ENCODE measurements around the gene TAS2R14. TPM values are rescaled to one million over a fixed set of nuclear protein-coding genes. Genes with fewer than 3 reads are reported as not detected.

TAS2R14 gene
- total and polyA plus RNA-seq, 2 of the 8 experiments (the other 6 are each of a cell fraction or from before 2014, with no cell fraction given), result 0.80 to 1.1 TPM

GRCh38 chr12:10941369-10941768 lies 2.3 kb upstream of the TAS2R14 start:
- FAIRE-seq (no peak), DNase-seq (ENCODE audit: low read depth in 1 of 2, low spot score in 2 of 2) (no peak)
- H2BK120ac ChIP-seq (replicated peaks; ENCODE audit: low read depth, low read length), result no peak overlapping the region
- H3K4me1 ChIP-seq (replicated peaks in 1 of 4; ENCODE audit: control insufficient read depth in 3 of 4, insufficient read depth in 4 of 4, low read length in 3 of 4), result peaks cover 0 to 5% (median 0%) of the 10 kb centered on the region in 4 experiments; a peak in 3 of 7 replicates
- H2AK5ac ChIP-seq (ENCODE audit: low read depth, low read length), result no peak overlapping the region
- no peaks in the 10 kb centered on the region; the same call in 1 of the 2 replicates for H3K79me1 ChIP-seq (ENCODE audit: low read depth, low read length)
- H2BK20ac ChIP-seq (ENCODE audit: low read length), result no peak overlapping the region
- no peak overlapping the region for H3K27ac ChIP-seq (ENCODE audit: low read depth, low read length)
- H4K5ac ChIP-seq (ENCODE audit: insufficient read length, low read depth, low read length), result no peak overlapping the region
- H4K20me1 ChIP-seq (replicated peaks in 1 of 2; ENCODE audit: control insufficient read depth in 1 of 2, insufficient read depth in 2 of 2, low read length in 2 of 2), result no peaks in the 10 kb centered on the region
- H2BK5ac ChIP-seq (ENCODE audit: low read depth, low read length), result no peak overlapping the region
- no peaks in the 10 kb centered on the region; a peak in 1 of 8 replicates for H3K36me3 ChIP-seq (ENCODE audit: control insufficient read depth in 2 of 4, insufficient read depth in 4 of 4, low read length in 3 of 4)
- H3K23ac ChIP-seq (ENCODE audit: insufficient read length), result no peak overlapping the region
- no peaks in the 10 kb centered on the region for H3K27me3 ChIP-seq (replicated peaks in 1 of 4; ENCODE audit: control insufficient read depth in 3 of 4, extremely low read depth in 1 of 4, insufficient read depth in 3 of 4, low read length in 3 of 4)
- H3K23me2 ChIP-seq (ENCODE audit: low read depth, low read length), result no peaks in the 10 kb centered on the region
- no peaks in the 10 kb centered on the region for H3K79me2 ChIP-seq (ENCODE audit: control insufficient read depth in 1 of 2, insufficient read depth in 2 of 2, low read length in 2 of 2)
- no peak overlapping the region for H3K14ac ChIP-seq (ENCODE audit: insufficient read length)
- H3K4me2 ChIP-seq (ENCODE audit: insufficient read depth in 1 of 2, low read depth in 2 of 2, low read length in 2 of 2), result no peak overlapping the region
- no peak overlapping the region for H4K91ac ChIP-seq (replicated peaks; ENCODE audit: insufficient read length, low read length)
- no peak overlapping the region for H2BK15ac ChIP-seq (ENCODE audit: low read length)
- H3K9ac ChIP-seq (replicated peaks in 1 of 4; ENCODE audit: extremely low read depth in 1 of 4, low read depth in 3 of 4, low read length in 3 of 4), result no peak overlapping the region
- no peak overlapping the region for H2BK12ac ChIP-seq (ENCODE audit: low read depth, low read length)
- H2AFZ ChIP-seq (ENCODE audit: low read length), result no peak overlapping the region
- TF ChIP-seq NANOG (IDR thresholded peaks at IDR 0.05; ENCODE audit: insufficient read depth, low read depth, low read length, poor library complexity, severe bottlenecking), result no peak
- no peak for TF ChIP-seq FOSL1 (IDR thresholded peaks at IDR 0.05; ENCODE audit: insufficient read depth, low read depth, low read length)
- TF ChIP-seq, protein P1, sequence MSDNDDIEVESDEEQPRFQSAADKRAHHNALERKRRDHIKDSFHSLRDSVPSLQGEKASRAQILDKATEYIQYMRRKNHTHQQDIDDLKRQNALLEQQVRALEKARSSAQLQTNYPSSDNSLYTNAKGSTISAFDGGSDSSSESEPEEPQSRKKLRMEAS (IDR thresholded peaks at IDR 0.05), result no peak
- no peak for TF ChIP-seq CHD2 (IDR thresholded peaks at IDR 0.05; ENCODE audit: low read length)
- no peak for TF ChIP-seq TCF12 (IDR thresholded peaks at IDR 0.05; ENCODE audit: low read depth, low read length)
- no peak for TF ChIP-seq SP1 (IDR thresholded peaks at IDR 0.05; ENCODE audit: low read depth, low read length)
- TF ChIP-seq CEBPB (IDR thresholded peaks at IDR 0.05; ENCODE audit: low read depth, low read length), result no peak
- no peak overlapping the region for H3K4ac ChIP-seq (replicated peaks; ENCODE audit: insufficient read length, low read depth, low read length)
- CTCF ChIA-PET (ENCODE audit: partially characterized antibody), result interaction anchor here (1.5 to 2.0 kb wide), 2 partner anchors 11 to 22 kb away, joined by 3 to 6 read pairs; no protein-coding TSS in a partner anchor
- POLR2A ChIA-PET (ENCODE audit: partially characterized antibody), result interaction anchor here (1.1 kb wide), 1 partner anchor 230 kb away, joined by 3 read pairs; no protein-coding TSS in a partner anchor
- peaks cover 0 to 13% of the 10 kb centered on the region in 2 experiments; a peak in 2 of 4 replicates for H3K9me3 ChIP-seq (ENCODE audit: insufficient read depth in 2 of 2, low read depth in 1 of 2, low read length in 1 of 2)
- no peak overlapping the region for H3K4me3 ChIP-seq (ENCODE audit: extremely low read depth in 1 of 4, insufficient read depth in 2 of 4, low read depth in 3 of 4, low read length in 4 of 4)
- no peak overlapping the region for H3K18ac ChIP-seq (ENCODE audit: extremely low read depth, low read length)
- no peak overlapping the region for H4K8ac ChIP-seq (ENCODE audit: extremely low read depth, insufficient read depth, low read length)
- no peak overlapping the region for H3K56ac ChIP-seq (replicated peaks; ENCODE audit: insufficient read length, low read depth, low read length)

All from H1 (cell line).